ENCODE data around the gene FUBP3.
"Not testable (repeated sequence)": the region's sequence is repeated elsewhere in the genome, so short reads cannot be mapped to it uniquely, and the experiment has no call there.

FUBP3 gene

GRCh38 chr9:130672933-130673615 is 93.7 kb downstream of the FUBP3 start:
- FAIRE-seq = no peak
- no peak for DNase-seq (ENCODE audit: extremely low spot score, insufficient read length, low read depth)

- DNase-seq (ENCODE audit: extremely low spot score, insufficient read length, low read depth) (no peak), FAIRE-seq (no peak)
These were observed 96.0 kb downstream of the FUBP3 start for GRCh38 chr9:130675396-130675795.

- FAIRE-seq = no peak
- no peak for DNase-seq (ENCODE audit: extremely low spot score, insufficient read length, low read depth)
These were observed 97.9 kb downstream of the FUBP3 start for GRCh38 chr9:130677252-130677651.

- FAIRE-seq (peak; percentile 9), DNase-seq (ENCODE audit: extremely low spot score, insufficient read length, low read depth) (peak; percentile 60)
These were observed 101.7 kb downstream of the FUBP3 start for GRCh38 chr9:130680836-130681768.

GRCh38 chr9:130681769-130682420 is 102.5 kb downstream of the FUBP3 start:
- DNase-seq (ENCODE audit: extremely low spot score, insufficient read length, low read depth) (no peak), FAIRE-seq (no peak)

GRCh38 chr9:130682421-130683121 is 103.2 kb downstream of the FUBP3 start:
- no peak for DNase-seq (ENCODE audit: extremely low spot score, insufficient read length, low read depth)
- peak; percentile 72 for FAIRE-seq

- DNase-seq (ENCODE audit: extremely low spot score, insufficient read length, low read depth) (no peak), FAIRE-seq (no peak)
These were observed 105.7 kb downstream of the FUBP3 start for GRCh38 chr9:130685104-130685503.

- not testable (repeated sequence) for FAIRE-seq; DNase-seq (ENCODE audit: extremely low spot score, insufficient read length, low read depth)
These were observed 106.6 kb downstream of the FUBP3 start for GRCh38 chr9:130685945-130686344.

GRCh38 chr9:130687615-130688014 is 108.2 kb downstream of the FUBP3 start:
- DNase-seq (ENCODE audit: extremely low spot score, insufficient read length, low read depth) (no peak), FAIRE-seq (no peak)
